ENCODE measurements around the gene NHEJ1.

NHEJ1 gene

DNA sequence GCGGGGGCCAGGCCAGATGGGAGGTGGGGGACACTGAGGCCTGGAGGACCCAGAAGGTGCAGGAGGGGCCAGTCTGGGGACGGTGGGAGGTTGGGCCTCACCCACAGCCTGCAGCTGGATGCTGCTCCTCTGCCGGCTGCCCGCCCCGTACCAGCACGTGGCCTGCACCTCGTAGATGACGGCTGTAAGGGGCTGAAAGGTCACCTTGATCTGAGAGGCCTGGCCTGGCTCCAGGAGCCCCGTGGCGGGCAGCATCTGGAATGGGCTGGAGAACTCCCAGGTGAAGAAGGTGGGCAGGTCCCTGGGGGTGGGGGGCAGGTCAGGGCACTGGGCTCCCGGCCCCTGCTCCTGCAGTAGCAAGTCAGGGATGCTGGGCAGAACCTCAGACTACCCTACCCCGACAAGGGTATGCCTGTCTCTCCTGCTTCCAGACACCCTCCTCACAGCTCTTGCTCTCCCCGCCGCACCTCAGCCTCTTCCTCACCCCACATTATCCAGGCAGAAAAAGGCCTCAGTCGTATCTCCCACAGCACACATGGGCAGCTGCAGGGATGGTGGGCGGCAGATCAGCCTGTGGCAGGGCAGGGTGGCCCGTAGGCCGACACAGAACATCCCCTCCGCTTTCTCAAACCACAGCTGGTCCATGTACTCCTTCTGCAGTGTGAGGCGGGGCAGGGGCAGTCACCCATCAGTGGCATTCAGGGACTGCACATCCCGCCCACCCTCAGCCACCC is 129.4 kb downstream of the NHEJ1 start:
- CTCF ChIA-PET: interaction anchor here (0.6 to 10.8 kb wide), 16 partner anchors 8 to 324 kb away, joined by 3 to 162 read pairs (median 4); partner anchors contain the start of gene NHEJ1
- WGBS (ENCODE audit: insufficient coverage): 93% methylated on average over 20 of the region's 21 CpGs
- no peaks in the 10 kb centered on the region for H3K36me3 ChIP-seq (ENCODE audit: control insufficient read depth in 4 of 4, insufficient read depth in 4 of 4, low read length in 3 of 4)
- no peak for DNase-seq
- POLR2A ChIA-PET: no interaction called here
- H3K9me3 ChIP-seq (ENCODE audit: control extremely low read depth in 1 of 5, control insufficient read depth in 4 of 5, insufficient read depth in 2 of 5, low read depth in 1 of 5, low read length in 4 of 5): no peaks in the 10 kb centered on the region
- peaks cover 0 to 2% (median 0%) of the 10 kb centered on the region in 4 experiments for H3K4me1 ChIP-seq (ENCODE audit: control extremely low read depth in 1 of 4, control insufficient read depth in 4 of 4, insufficient read depth in 4 of 4, low read length in 3 of 4)
- peaks cover under 1 to 30% (median 11%) of the 10 kb centered on the region in 5 experiments for H3K27me3 ChIP-seq (replicated peaks in 2 of 5; ENCODE audit: control insufficient read depth in 4 of 5, insufficient read depth in 5 of 5, low read length in 4 of 5)
- no peak overlapping the region for H3K4me3 ChIP-seq (ENCODE audit: control insufficient read depth in 1 of 7, extremely low read depth in 1 of 7, insufficient read depth in 4 of 7, low read depth in 2 of 7, low read length in 6 of 7)
- no peak overlapping the region for H3K27ac ChIP-seq (ENCODE audit: insufficient read depth in 1 of 2, low read depth in 1 of 2, low read length in 2 of 2, poor library complexity in 1 of 2, severe bottlenecking in 2 of 2)

DNA sequence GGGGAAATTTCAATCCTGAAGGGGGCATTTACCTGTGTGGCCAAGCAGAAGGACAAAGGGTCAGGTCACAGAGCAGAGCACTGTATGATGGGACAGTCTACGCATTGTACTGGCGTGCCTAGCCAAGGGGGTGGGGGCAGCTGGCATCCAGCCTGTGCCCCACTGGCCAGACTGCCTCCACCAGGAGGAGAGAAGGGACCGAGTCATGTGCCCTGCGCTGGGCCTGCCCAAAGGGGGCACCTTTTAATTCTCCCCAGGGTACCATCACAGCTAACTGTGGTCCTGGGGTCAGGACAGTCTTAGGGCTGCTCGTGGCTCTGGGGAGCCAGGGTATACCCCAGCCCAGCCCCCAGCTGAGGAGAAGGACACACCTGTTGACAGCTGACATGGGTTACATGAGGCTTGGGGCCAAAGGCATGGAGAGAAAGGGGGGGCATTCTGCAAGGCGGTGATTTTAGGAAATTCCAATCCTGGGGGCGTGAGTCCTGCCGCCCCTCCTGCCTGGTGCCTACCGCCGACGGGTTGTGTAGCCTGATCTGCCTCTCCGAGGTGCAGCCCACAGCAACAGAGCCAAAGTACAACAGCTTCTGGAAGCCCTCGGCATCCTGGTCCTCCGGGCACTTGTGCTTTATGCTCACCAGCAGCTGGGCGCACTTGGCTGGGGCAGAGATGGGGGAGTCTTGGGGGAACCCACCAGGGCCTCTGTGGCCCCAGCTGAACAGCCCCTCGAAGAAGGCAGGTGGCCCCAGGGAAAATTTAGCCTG is 130.3 kb downstream of the NHEJ1 start:
- no peak overlapping the region for H3K4me3 ChIP-seq (ENCODE audit: control insufficient read depth in 1 of 7, extremely low read depth in 1 of 7, insufficient read depth in 4 of 7, low read depth in 2 of 7, low read length in 6 of 7)
- no peaks in the 10 kb centered on the region for H3K9me3 ChIP-seq (ENCODE audit: control extremely low read depth in 1 of 5, control insufficient read depth in 4 of 5, insufficient read depth in 2 of 5, low read depth in 1 of 5, low read length in 4 of 5)
- peaks cover 2 to 23% (median 6%) of the 10 kb centered on the region in 5 experiments for H3K27me3 ChIP-seq (replicated peaks in 2 of 5; ENCODE audit: control insufficient read depth in 4 of 5, insufficient read depth in 5 of 5, low read length in 4 of 5)
- H3K36me3 ChIP-seq (ENCODE audit: control insufficient read depth in 4 of 4, insufficient read depth in 4 of 4, low read length in 3 of 4): no peaks in the 10 kb centered on the region
- peaks cover 0 to 2% (median 0%) of the 10 kb centered on the region in 4 experiments for H3K4me1 ChIP-seq (ENCODE audit: control extremely low read depth in 1 of 4, control insufficient read depth in 4 of 4, insufficient read depth in 4 of 4, low read length in 3 of 4)
- no peak overlapping the region for H3K27ac ChIP-seq (ENCODE audit: insufficient read depth in 1 of 2, low read depth in 1 of 2, low read length in 2 of 2, poor library complexity in 1 of 2, severe bottlenecking in 2 of 2)
- 89% methylated on average over 13 of the region's 16 CpGs for WGBS (ENCODE audit: insufficient coverage)
- DNase-seq: no peak
- ChIA-PET CTCF (interaction anchor here (0.6 to 10.8 kb wide), 24 partner anchors 9 to 197 kb away, joined by 3 to 162 read pairs (median 7); partner anchors contain the start of genes CFAP65 and NHEJ1), POLR2A (interaction anchor here (1.0 kb wide), 1 partner anchor 11 kb away, joined by 3 read pairs; the partner anchor contains the start of gene CFAP65)

- POLR2A ChIA-PET: interaction anchor here (1.0 kb wide), 1 partner anchor 11 kb away, joined by 3 read pairs; the partner anchor contains the start of gene CFAP65
- CTCF ChIA-PET: interaction anchor here (0.6 to 10.8 kb wide), 24 partner anchors 9 to 198 kb away, joined by 3 to 162 read pairs (median 7); partner anchors contain the start of genes CFAP65 and NHEJ1
- DNase-seq: peak; percentile 73 to 85 (median 78)
- 44% methylated on average over 9 of the region's 9 CpGs for WGBS (ENCODE audit: insufficient coverage)
- Histone ChIP-seq H3K4me3 (ENCODE audit: control insufficient read depth in 1 of 7, extremely low read depth in 1 of 7, insufficient read depth in 4 of 7, low read depth in 2 of 7, low read length in 6 of 7) (no peak overlapping the region), H3K27ac (ENCODE audit: insufficient read depth in 1 of 2, low read depth in 1 of 2, low read length in 2 of 2, poor library complexity in 1 of 2, severe bottlenecking in 2 of 2) (no peak overlapping the region), H3K27me3 (replicated peaks in 2 of 5; ENCODE audit: control insufficient read depth in 4 of 5, insufficient read depth in 5 of 5, low read length in 4 of 5) (peaks cover 1 to 18% (median 6%) of the 10 kb centered on the region in 5 experiments), H3K9me3 (ENCODE audit: control extremely low read depth in 1 of 5, control insufficient read depth in 4 of 5, insufficient read depth in 2 of 5, low read depth in 1 of 5, low read length in 4 of 5) (no peaks in the 10 kb centered on the region), H3K36me3 (ENCODE audit: control insufficient read depth in 4 of 4, insufficient read depth in 4 of 4, low read length in 3 of 4) (no peaks in the 10 kb centered on the region), H3K4me1 (ENCODE audit: control extremely low read depth in 1 of 4, control insufficient read depth in 4 of 4, insufficient read depth in 4 of 4, low read length in 3 of 4) (peaks cover 0 to 2% (median 0%) of the 10 kb centered on the region in 4 experiments)
Measured at GRCh38 chr2:219029829-219030165, 130.8 kb downstream of the NHEJ1 start.

- Histone ChIP-seq H3K4me3 (ENCODE audit: control insufficient read depth in 1 of 7, extremely low read depth in 1 of 7, insufficient read depth in 4 of 7, low read depth in 2 of 7, low read length in 6 of 7) (no peak overlapping the region), H3K4me1 (ENCODE audit: control extremely low read depth in 1 of 4, control insufficient read depth in 4 of 4, insufficient read depth in 4 of 4, low read length in 3 of 4) (peaks cover 0 to 2% (median 0%) of the 10 kb centered on the region in 4 experiments), H3K9me3 (ENCODE audit: control extremely low read depth in 1 of 5, control insufficient read depth in 4 of 5, insufficient read depth in 2 of 5, low read depth in 1 of 5, low read length in 4 of 5) (no peaks in the 10 kb centered on the region), H3K27me3 (replicated peaks in 2 of 5; ENCODE audit: control insufficient read depth in 4 of 5, insufficient read depth in 5 of 5, low read length in 4 of 5) (peaks cover 0 to 12% (median 6%) of the 10 kb centered on the region in 5 experiments), H3K36me3 (ENCODE audit: control insufficient read depth in 4 of 4, insufficient read depth in 4 of 4, low read length in 3 of 4) (no peaks in the 10 kb centered on the region), H3K27ac (ENCODE audit: insufficient read depth in 1 of 2, low read depth in 1 of 2, low read length in 2 of 2, poor library complexity in 1 of 2, severe bottlenecking in 2 of 2) (no peak overlapping the region)
- DNase-seq: no peak
- ChIA-PET CTCF (interaction anchor here (0.6 to 10.8 kb wide), 24 partner anchors 10 to 199 kb away, joined by 3 to 162 read pairs (median 7); partner anchors contain the start of genes CFAP65 and NHEJ1), POLR2A (no interaction called here)
- 87% methylated on average over 12 of the region's 13 CpGs for WGBS (ENCODE audit: insufficient coverage)
Measured at GRCh38 chr2:219028996-219029828, 131.4 kb downstream of the NHEJ1 start.

GRCh38 chr2:219028141-219028540 is 132.5 kb downstream of the NHEJ1 start:
- POLR2A ChIA-PET: no interaction called here
- Histone ChIP-seq H3K27me3 (replicated peaks in 2 of 5; ENCODE audit: control insufficient read depth in 4 of 5, insufficient read depth in 5 of 5, low read length in 4 of 5) (peaks cover 0 to 11% (median 8%) of the 10 kb centered on the region in 5 experiments), H3K9me3 (ENCODE audit: control extremely low read depth in 1 of 5, control insufficient read depth in 4 of 5, insufficient read depth in 2 of 5, low read depth in 1 of 5, low read length in 4 of 5) (no peaks in the 10 kb centered on the region), H3K4me3 (ENCODE audit: control insufficient read depth in 1 of 7, extremely low read depth in 1 of 7, insufficient read depth in 4 of 7, low read depth in 2 of 7, low read length in 6 of 7) (no peak overlapping the region), H3K27ac (ENCODE audit: insufficient read depth in 1 of 2, low read depth in 1 of 2, low read length in 2 of 2, poor library complexity in 1 of 2, severe bottlenecking in 2 of 2) (no peak overlapping the region), H3K4me1 (ENCODE audit: control extremely low read depth in 1 of 4, control insufficient read depth in 4 of 4, insufficient read depth in 4 of 4, low read length in 3 of 4) (peaks cover 0 to 2% (median 0%) of the 10 kb centered on the region in 4 experiments), H3K36me3 (ENCODE audit: control insufficient read depth in 4 of 4, insufficient read depth in 4 of 4, low read length in 3 of 4) (no peaks in the 10 kb centered on the region)
- 91% methylated on average over 5 of the region's 5 CpGs for WGBS (ENCODE audit: insufficient coverage)
- no peak for DNase-seq
- CTCF ChIA-PET: interaction anchor here (0.6 to 10.8 kb wide), 16 partner anchors 10 to 152 kb away, joined by 3 to 162 read pairs (median 4); partner anchors contain the start of gene NHEJ1

GRCh38 chr2:219027511-219028055 is 133.0 kb downstream of the NHEJ1 start:
- H3K27me3 ChIP-seq (replicated peaks in 2 of 5; ENCODE audit: control insufficient read depth in 4 of 5, insufficient read depth in 5 of 5, low read length in 4 of 5): peaks cover 0 to 8% (median 6%) of the 10 kb centered on the region in 5 experiments
- no peak overlapping the region for H3K27ac ChIP-seq (ENCODE audit: insufficient read depth in 1 of 2, low read depth in 1 of 2, low read length in 2 of 2, poor library complexity in 1 of 2, severe bottlenecking in 2 of 2)
- ChIA-PET POLR2A (no interaction called here), CTCF (interaction anchor here (0.6 to 10.8 kb wide), 20 partner anchors 8 to 152 kb away, joined by 3 to 162 read pairs (median 4); partner anchors contain the start of gene NHEJ1)
- no peaks in the 10 kb centered on the region for H3K36me3 ChIP-seq (ENCODE audit: control insufficient read depth in 4 of 4, insufficient read depth in 4 of 4, low read length in 3 of 4)
- WGBS (ENCODE audit: insufficient coverage): 97% methylated on average over 20 of the region's 22 CpGs
- H3K9me3 ChIP-seq (ENCODE audit: control extremely low read depth in 1 of 5, control insufficient read depth in 4 of 5, insufficient read depth in 2 of 5, low read depth in 1 of 5, low read length in 4 of 5): no peaks in the 10 kb centered on the region
- no peak for DNase-seq
- no peak overlapping the region for H3K4me3 ChIP-seq (ENCODE audit: control insufficient read depth in 1 of 7, extremely low read depth in 1 of 7, insufficient read depth in 4 of 7, low read depth in 2 of 7, low read length in 6 of 7)
- peaks cover 0 to 2% (median 0%) of the 10 kb centered on the region in 4 experiments for H3K4me1 ChIP-seq (ENCODE audit: control extremely low read depth in 1 of 4, control insufficient read depth in 4 of 4, insufficient read depth in 4 of 4, low read length in 3 of 4)

All from common myeloid progenitor, CD34-positive (primary cell).